WTC11 (cell line): ENCODE results near the gene MAP1B. TPM values are rescaled to one million over a fixed set of nuclear protein-coding genes. Genes with fewer than 3 reads are reported as not detected.

Experiments used
- ATAC-seq: fragments of 200-7000 bp; cut with Tn5 transposase; 2 replicates; pipeline ENCODE4 v1.10.0; 2021; ENCODE audit warnings: mild to moderate bottlenecking, moderate library complexity
- CTCF ChIA-PET: fragments of 300-600 bp; sonication (Branson Sonifier 250); formaldehyde crosslinking; loops from one replicate; lab custom pipeline; 2021; ENCODE audit warnings: antibody characterized with exemption; lab: Charles Lee
- POLR2A ChIA-PET: fragments of 350-600 bp; sonication (Branson Sonifier 250); formaldehyde crosslinking; loops from one replicate; lab custom pipeline; 2021; ENCODE audit warnings: antibody characterized with exemption; lab: Charles Lee
- DNase-seq: peaks from one replicate; pipeline ENCODE4 v3.0.0; 2021; ENCODE audit warnings: low spot score
- H3K27ac Mint-ChIP-seq: 2 replicates; pipeline ENCODE4 v1.8.0; 2021; ENCODE audit warnings: mixed read lengths
- H3K27me3 Mint-ChIP-seq: 2 replicates; pipeline ENCODE4 v1.8.0; 2021; ENCODE audit warnings: low read depth, mild to moderate bottlenecking, moderate library complexity, mixed read lengths
- H3K36me3 Mint-ChIP-seq: 2 replicates; pipeline ENCODE4 v1.8.0; 2021; ENCODE audit warnings: mixed read lengths
- H3K4me1 Mint-ChIP-seq: 2 replicates; pipeline ENCODE4 v1.8.0; 2022; ENCODE audit warnings: mixed read lengths
- H3K4me3 Mint-ChIP-seq: 2 replicates; pipeline ENCODE4 v1.8.0; 2021; ENCODE audit warnings: mild to moderate bottlenecking, moderate library complexity, mixed read lengths
- H3K9me3 Mint-ChIP-seq: 2 replicates; pipeline ENCODE4 v1.8.0; 2021; ENCODE audit warnings: mixed read lengths
- ATF3 ChIP-seq: sonication (generic); formaldehyde crosslinking; conservative IDR thresholded peaks from 2 replicates; pipeline ENCODE4 v1.8.1; 2022; ENCODE audit warnings: mild to moderate bottlenecking, missing genetic modification reagents
- CBFB ChIP-seq: sonication (generic); formaldehyde crosslinking; IDR thresholded peaks from 2 replicates; pipeline ENCODE4 v1.8.1; 2022; ENCODE audit warnings: mild to moderate bottlenecking, low read depth, missing genetic modification reagents
- CTCF ChIP-seq: fragments of 200-600 bp; IDR thresholded peaks from 2 replicates; pipeline ENCODE4 v1.8.0; 2022; ENCODE audit warnings: antibody characterized with exemption
- ESRRA ChIP-seq: sonication (generic); formaldehyde crosslinking; IDR thresholded peaks from 2 replicates; pipeline ENCODE4 v1.8.1; 2022; ENCODE audit warnings: mild to moderate bottlenecking, missing genetic modification reagents, borderline replicate concordance
- ETV6 ChIP-seq: sonication (generic); formaldehyde crosslinking; IDR thresholded peaks from 2 replicates; pipeline ENCODE4 v1.8.1; 2022; ENCODE audit warnings: mild to moderate bottlenecking, missing genetic modification reagents
- GRHL2 ChIP-seq: fragments of 250-450 bp; sonication (Bioruptor Pico); IDR thresholded peaks from 2 replicates; pipeline ENCODE4 v1.8.0; 2022; ENCODE audit warnings: mild to moderate bottlenecking, moderate library complexity; ENCODE audit not compliant: insufficient replicate concordance, severe bottlenecking
- MAX ChIP-seq: sonication (generic); formaldehyde crosslinking; IDR thresholded peaks from 2 replicates; pipeline ENCODE4 v1.8.0; 2022; ENCODE audit warnings: mild to moderate bottlenecking, missing genetic modification reagents
- SMAD3 ChIP-seq: sonication (generic); formaldehyde crosslinking; IDR thresholded peaks from 2 replicates; pipeline ENCODE4 v1.8.0; 2022; ENCODE audit warnings: missing genetic modification reagents, mild to moderate bottlenecking, borderline replicate concordance
- microRNA-seq: library from miRNA; unstranded; fragments of <30 nt; microRNA quantifications from one replicate; pipeline ENCODE4 v1.2.0, GENCODE V29; 2022; ENCODE audit warnings: borderline number of aligned reads
- total RNA-seq: library from RNA; stranded (reverse); gene quantifications from 3 replicates; pipeline ENCODE4 v1.2.3, GENCODE V29; 2021
- TF ChIP-seq, protein P1 (sequence below): fragments of 250-450 bp; sonication (Bioruptor Pico); IDR thresholded peaks from 2 replicates; pipeline ENCODE4 v1.9.0; 2021; ENCODE audit warnings: mild to moderate bottlenecking
- TF ChIP-seq, protein P2 (sequence below): sonication (generic); formaldehyde crosslinking; IDR thresholded peaks from 2 replicates; pipeline ENCODE4 v1.8.1; 2022; ENCODE audit warnings: low read depth, missing genetic modification reagents, borderline replicate concordance
- TF ChIP-seq, protein P3 (sequence below): sonication (generic); formaldehyde crosslinking; IDR thresholded peaks from 2 replicates; pipeline ENCODE4 v1.8.1; 2022; ENCODE audit warnings: mild to moderate bottlenecking, missing genetic modification reagents, moderate library complexity, borderline replicate concordance

The MAP1B gene
- total RNA-seq, 1 experiment from 2014 or later, result 95.0 TPM

DNA sequence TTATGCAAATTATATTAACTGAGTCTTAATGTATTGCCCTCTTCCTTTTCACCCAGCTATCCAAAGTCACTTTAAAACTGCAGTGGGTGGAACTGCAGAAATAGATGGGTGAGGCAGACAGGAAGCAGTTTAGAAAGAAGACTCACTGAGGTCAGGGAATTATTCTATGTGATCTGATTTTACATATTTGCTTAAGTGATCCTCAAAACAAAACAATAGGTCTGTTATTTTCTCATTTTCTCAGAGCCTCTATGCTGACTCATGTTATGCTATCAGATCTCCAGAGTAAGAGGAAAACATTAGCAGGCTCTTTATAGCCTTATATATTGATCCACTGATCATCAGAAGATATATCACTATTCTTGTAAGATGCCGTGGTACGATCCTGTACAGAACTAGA is 149.3 kb downstream of the MAP1B start:
- no peak for ATAC-seq
- CTCF ChIA-PET, result no interaction called here

More for the DNA sequence above, 149.3 kb downstream of the MAP1B start:
- H3K27ac Mint-ChIP-seq, result no peak overlapping the region
- no peak overlapping the region for H3K4me3 Mint-ChIP-seq
- POLR2A ChIA-PET, result no interaction called here
- TF ChIP-seq, protein P1, sequence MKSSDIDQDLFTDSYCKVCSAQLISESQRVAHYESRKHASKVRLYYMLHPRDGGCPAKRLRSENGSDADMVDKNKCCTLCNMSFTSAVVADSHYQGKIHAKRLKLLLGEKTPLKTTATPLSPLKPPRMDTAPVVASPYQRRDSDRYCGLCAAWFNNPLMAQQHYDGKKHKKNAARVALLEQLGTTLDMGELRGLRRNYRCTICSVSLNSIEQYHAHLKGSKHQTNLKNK (CRISPR knock-in tag), result no peak
- no peak for TF ChIP-seq MAX (CRISPR knock-in tag)
- TF ChIP-seq CTCF, result no peak
- TF ChIP-seq, protein P2, sequence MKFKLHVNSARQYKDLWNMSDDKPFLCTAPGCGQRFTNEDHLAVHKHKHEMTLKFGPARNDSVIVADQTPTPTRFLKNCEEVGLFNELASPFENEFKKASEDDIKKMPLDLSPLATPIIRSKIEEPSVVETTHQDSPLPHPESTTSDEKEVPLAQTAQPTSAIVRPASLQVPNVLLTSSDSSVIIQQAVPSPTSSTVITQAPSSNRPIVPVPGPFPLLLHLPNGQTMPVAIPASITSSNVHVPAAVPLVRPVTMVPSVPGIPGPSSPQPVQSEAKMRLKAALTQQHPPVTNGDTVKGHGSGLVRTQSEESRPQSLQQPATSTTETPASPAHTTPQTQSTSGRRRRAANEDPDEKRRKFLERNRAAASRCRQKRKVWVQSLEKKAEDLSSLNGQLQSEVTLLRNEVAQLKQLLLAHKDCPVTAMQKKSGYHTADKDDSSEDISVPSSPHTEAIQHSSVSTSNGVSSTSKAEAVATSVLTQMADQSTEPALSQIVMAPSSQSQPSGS (CRISPR knock-in tag), result no peak
- TF ChIP-seq CBFB (CRISPR knock-in tag), result no peak
- TF ChIP-seq ATF3 (CRISPR knock-in tag), result no peak
- TF ChIP-seq ETV6 (CRISPR knock-in tag), result no peak
- no peak for TF ChIP-seq SMAD3
- TF ChIP-seq GRHL2 (CRISPR knock-in tag), result no peak
- TF ChIP-seq, protein P3, sequence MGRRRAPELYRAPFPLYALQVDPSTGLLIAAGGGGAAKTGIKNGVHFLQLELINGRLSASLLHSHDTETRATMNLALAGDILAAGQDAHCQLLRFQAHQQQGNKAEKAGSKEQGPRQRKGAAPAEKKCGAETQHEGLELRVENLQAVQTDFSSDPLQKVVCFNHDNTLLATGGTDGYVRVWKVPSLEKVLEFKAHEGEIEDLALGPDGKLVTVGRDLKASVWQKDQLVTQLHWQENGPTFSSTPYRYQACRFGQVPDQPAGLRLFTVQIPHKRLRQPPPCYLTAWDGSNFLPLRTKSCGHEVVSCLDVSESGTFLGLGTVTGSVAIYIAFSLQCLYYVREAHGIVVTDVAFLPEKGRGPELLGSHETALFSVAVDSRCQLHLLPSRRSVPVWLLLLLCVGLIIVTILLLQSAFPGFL (CRISPR knock-in tag), result no peak
- TF ChIP-seq ESRRA (CRISPR knock-in tag), result no peak
- DNase-seq, result no peak
- H3K36me3 Mint-ChIP-seq, result peaks cover 5% of the 10 kb centered on the region; the same call in 1 of the 2 replicates
- no peaks in the 10 kb centered on the region for H3K27me3 Mint-ChIP-seq
- peaks cover 7% of the 10 kb centered on the region for H3K9me3 Mint-ChIP-seq
- H3K4me1 Mint-ChIP-seq, result no peaks in the 10 kb centered on the region

Small RNA genes lying within 50 kb of the gene (microRNA-seq; reads per million reads assigned to microRNA genes)
- gene MIR4803, result not detected

Other genes with a start within 250 kb of the MAP1B start
- gene MRPS27, start 212.8 kb downstream of the MAP1B start, total RNA-seq, result 80.1 to 96.9 TPM (median 91.0 TPM) in 3 replicates
- 13.0 to 14.3 TPM (median 13.8 TPM) in 3 replicates for gene PTCD2, start 212.9 kb downstream of the MAP1B start, total RNA-seq